ENCODE measurements around the gene NCAM1.

DNA sequence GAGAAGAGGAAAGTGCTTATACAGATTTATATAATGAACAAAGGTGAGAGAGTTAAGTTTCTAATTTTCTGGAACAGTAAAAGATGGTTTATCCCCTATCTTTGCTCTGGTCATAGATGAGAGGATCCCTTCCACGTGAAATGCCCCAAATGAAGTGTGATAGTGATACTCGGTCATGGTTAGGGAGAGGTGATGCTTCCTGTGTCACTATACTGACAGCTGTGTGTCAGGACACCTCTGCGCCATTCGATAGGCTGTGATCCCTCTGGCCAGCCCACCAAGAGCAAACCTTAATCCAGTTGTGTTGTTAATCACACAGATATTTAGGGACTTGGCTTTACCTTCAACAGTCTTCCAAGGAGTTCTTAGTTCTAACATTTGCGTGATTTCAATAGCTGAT lies 57.7 kb downstream of the NCAM1 start:
- TF ChIP-seq CTCF (tag by site-specific recombination; IDR thresholded peaks at IDR 0.05) (no peak), ZNF157 (tag by site-specific recombination; IDR thresholded peaks at IDR 0.05) (no peak), ZBTB21 (tag by site-specific recombination; IDR thresholded peaks at IDR 0.05) (no peak), ZNF701 (tag by site-specific recombination; IDR thresholded peaks at IDR 0.05) (no peak), ZNF571 (tag by site-specific recombination; IDR thresholded peaks at IDR 0.05) (no peak), ZNF24 (tag by site-specific recombination; IDR thresholded peaks at IDR 0.05) (no peak)
- TF ChIP-seq, protein P1, sequence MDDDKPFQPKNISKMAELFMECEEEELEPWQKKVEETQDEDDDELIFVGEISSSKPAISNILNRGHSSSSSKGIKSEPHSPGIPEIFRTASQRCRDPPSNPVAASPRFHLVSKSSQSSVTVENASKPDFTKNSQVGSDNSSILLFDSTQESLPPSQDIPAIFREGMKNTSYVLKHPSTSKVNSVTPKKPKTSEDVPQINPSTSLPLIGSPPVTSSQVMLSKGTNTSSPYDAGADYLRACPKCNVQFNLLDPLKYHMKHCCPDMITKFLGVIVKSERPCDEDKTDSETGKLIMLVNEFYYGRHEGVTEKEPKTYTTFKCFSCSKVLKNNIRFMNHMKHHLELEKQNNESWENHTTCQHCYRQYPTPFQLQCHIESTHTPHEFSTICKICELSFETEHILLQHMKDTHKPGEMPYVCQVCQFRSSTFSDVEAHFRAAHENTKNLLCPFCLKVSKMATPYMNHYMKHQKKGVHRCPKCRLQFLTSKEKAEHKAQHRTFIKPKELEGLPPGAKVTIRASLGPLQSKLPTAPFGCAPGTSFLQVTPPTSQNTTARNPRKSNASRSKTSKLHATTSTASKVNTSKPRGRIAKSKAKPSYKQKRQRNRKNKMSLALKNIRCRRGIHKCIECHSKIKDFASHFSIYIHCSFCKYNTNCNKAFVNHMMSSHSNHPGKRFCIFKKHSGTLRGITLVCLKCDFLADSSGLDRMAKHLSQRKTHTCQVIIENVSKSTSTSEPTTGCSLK (tag by site-specific recombination; IDR thresholded peaks at IDR 0.05) = no peak
- TF ChIP-seq, protein P2, sequence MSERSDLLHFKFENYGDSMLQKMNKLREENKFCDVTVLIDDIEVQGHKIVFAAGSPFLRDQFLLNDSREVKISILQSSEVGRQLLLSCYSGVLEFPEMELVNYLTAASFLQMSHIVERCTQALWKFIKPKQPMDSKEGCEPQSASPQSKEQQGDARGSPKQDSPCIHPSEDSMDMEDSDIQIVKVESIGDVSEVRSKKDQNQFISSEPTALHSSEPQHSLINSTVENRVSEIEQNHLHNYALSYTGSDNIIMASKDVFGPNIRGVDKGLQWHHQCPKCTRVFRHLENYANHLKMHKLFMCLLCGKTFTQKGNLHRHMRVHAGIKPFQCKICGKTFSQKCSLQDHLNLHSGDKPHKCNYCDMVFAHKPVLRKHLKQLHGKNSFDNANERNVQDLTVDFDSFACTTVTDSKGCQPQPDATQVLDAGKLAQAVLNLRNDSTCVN (tag by site-specific recombination; optimal IDR thresholded peaks at IDR 0.05) = no peak

All from HEK293 (cell line).